ENCODE measurements around the gene HPSE2. TPM values are rescaled to one million over a fixed set of nuclear protein-coding genes. Genes with fewer than 3 reads are reported as not detected.
A peak's percentile ranks its signal among the peaks of the same experiment; 100 is the strongest.

The HPSE2 gene
- total and polyA plus RNA-seq, 2 experiments from 2014 or later: not detected

GRCh38 chr10:98624963-98625362 lies 610.7 kb downstream of the HPSE2 start:
- in situ Hi-C loops (cut with MboI): no loop called here
- 31 to 36% methylated on average over 2 of the region's 2 CpGs for WGBS, 2 experiments (ENCODE audit: low coverage in 1 of 2, low lambda C conversion rate in 2 of 2, missing lambda C conversion rate in 2 of 2)

DNA sequence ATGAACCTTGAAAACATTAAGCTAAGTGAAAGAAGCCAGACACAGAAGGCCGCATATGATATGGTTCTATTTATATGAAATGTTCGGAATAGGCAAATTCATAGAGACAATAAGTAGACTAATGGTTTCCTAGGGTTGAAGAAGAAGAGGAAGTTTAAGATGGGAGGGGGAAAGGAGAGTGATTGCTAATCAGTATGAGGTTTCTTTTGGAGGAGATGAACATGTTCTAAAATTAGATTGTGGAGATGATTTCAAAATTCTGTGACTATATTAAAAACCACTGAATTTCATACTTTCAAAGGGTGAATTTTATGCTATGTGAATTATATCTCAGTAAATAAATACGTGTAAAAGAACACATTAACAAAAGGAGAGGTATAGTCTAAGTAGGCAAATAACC lies 612.5 kb downstream of the HPSE2 start:
- no peaks in the 10 kb centered on the region for H3K9me2 ChIP-seq (ENCODE audit: insufficient read depth)
- no peaks in the 10 kb centered on the region for H3K36me3 ChIP-seq (ENCODE audit: low read depth)
- TF ChIP-seq EZH2 (IDR thresholded peaks at IDR 0.05; ENCODE audit: insufficient read depth, poor library complexity, severe bottlenecking) (no peak), EZH2phosphoT487 (IDR thresholded peaks at IDR 0.05; ENCODE audit: insufficient read depth, low read depth) (no peak)
- no peaks in the 10 kb centered on the region for H3K9me3 ChIP-seq (ENCODE audit: low read depth)
- no peaks in the 10 kb centered on the region for H3K79me2 ChIP-seq (ENCODE audit: insufficient read depth)
- peaks cover 8% of the 10 kb centered on the region; the same call in 1 of the 2 replicates for H3K4me1 ChIP-seq (ENCODE audit: insufficient read depth)
- H3K4me3 ChIP-seq: no peak overlapping the region
- H2AFZ ChIP-seq: no peak overlapping the region
- in situ Hi-C loops (cut with MboI): no loop called here
- no peaks in the 10 kb centered on the region for H3K27me3 ChIP-seq (replicated peaks; ENCODE audit: insufficient read depth)
- H3F3A ChIP-seq (ENCODE audit: insufficient read depth): peaks cover 12% of the 10 kb centered on the region
- no peaks in the 10 kb centered on the region for H4K20me1 ChIP-seq (ENCODE audit: insufficient read depth)
- DNase-seq: no peak
- WGBS, 2 experiments (ENCODE audit: low coverage in 1 of 2, low lambda C conversion rate in 2 of 2, missing lambda C conversion rate in 2 of 2): 84 to 85% methylated on average over 3 of the region's 3 CpGs
- no peak overlapping the region for H3K4me2 ChIP-seq (ENCODE audit: unreplicated experiment)
- no peak overlapping the region for H3K9ac ChIP-seq
- H3K27ac ChIP-seq: no peak overlapping the region

More at GRCh38 chr10:98624963-98625362, 610.7 kb downstream of the HPSE2 start:
- Histone ChIP-seq H3F3A (ENCODE audit: insufficient read depth) (no peaks in the 10 kb centered on the region), H3K4me3 (no peak overlapping the region), H3K9ac (no peak overlapping the region), H3K9me2 (ENCODE audit: insufficient read depth) (no peaks in the 10 kb centered on the region), H2AFZ (no peak overlapping the region), H3K4me2 (ENCODE audit: unreplicated experiment) (no peak overlapping the region), H3K36me3 (ENCODE audit: low read depth) (no peaks in the 10 kb centered on the region), H3K27ac (no peak overlapping the region), H3K79me2 (ENCODE audit: insufficient read depth) (no peaks in the 10 kb centered on the region), H3K4me1 (ENCODE audit: insufficient read depth) (no peaks in the 10 kb centered on the region), H3K27me3 (replicated peaks; ENCODE audit: insufficient read depth) (no peaks in the 10 kb centered on the region), H4K20me1 (ENCODE audit: insufficient read depth) (no peaks in the 10 kb centered on the region), H3K9me3 (ENCODE audit: low read depth) (no peaks in the 10 kb centered on the region)
- no peak for DNase-seq
- TF ChIP-seq EZH2 (IDR thresholded peaks at IDR 0.05; ENCODE audit: insufficient read depth, poor library complexity, severe bottlenecking) (no peak), EZH2phosphoT487 (IDR thresholded peaks at IDR 0.05; ENCODE audit: insufficient read depth, low read depth) (no peak)

DNA sequence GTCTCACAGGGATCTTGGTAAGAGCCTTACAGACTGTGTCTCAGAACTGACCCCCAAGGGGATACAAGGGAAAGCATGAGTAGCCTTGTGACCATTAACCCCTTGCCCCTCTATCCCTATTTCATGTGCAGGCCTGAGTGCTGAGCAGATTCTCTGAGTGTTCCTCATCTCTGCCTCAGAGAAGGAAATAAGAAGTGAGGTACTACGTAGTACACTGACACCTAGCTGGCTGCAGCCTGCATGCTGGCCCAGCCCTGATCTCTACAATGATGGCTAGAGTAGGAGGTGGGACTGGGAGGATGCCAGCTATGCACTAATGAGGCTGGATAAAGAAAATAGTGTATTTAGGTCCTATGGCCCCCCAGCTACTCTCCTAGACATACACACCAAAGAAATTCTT lies 614.0 kb downstream of the HPSE2 start:
- no peak overlapping the region for H3K27ac ChIP-seq
- DNase-seq: no peak
- H3K4me1 ChIP-seq (ENCODE audit: insufficient read depth): peaks cover 8% of the 10 kb centered on the region; the same call in 1 of the 2 replicates
- no peaks in the 10 kb centered on the region for H3K27me3 ChIP-seq (replicated peaks; ENCODE audit: insufficient read depth)
- no peaks in the 10 kb centered on the region for H3K9me2 ChIP-seq (ENCODE audit: insufficient read depth)
- peaks cover 12% of the 10 kb centered on the region for H3F3A ChIP-seq (ENCODE audit: insufficient read depth)
- no peak overlapping the region for H2AFZ ChIP-seq
- H3K9me3 ChIP-seq (ENCODE audit: low read depth): no peaks in the 10 kb centered on the region
- no peak overlapping the region for H3K4me3 ChIP-seq
- 93 to 95% methylated on average over 1 of the region's 1 CpG for WGBS, 2 experiments (ENCODE audit: low coverage in 1 of 2, low lambda C conversion rate in 2 of 2, missing lambda C conversion rate in 2 of 2)
- TF ChIP-seq EZH2phosphoT487 (IDR thresholded peaks at IDR 0.05; ENCODE audit: insufficient read depth, low read depth) (no peak), EZH2 (IDR thresholded peaks at IDR 0.05; ENCODE audit: insufficient read depth, poor library complexity, severe bottlenecking) (no peak)
- H3K36me3 ChIP-seq (ENCODE audit: low read depth): no peaks in the 10 kb centered on the region
- H3K4me2 ChIP-seq (ENCODE audit: unreplicated experiment): no peak overlapping the region
- H3K9ac ChIP-seq: no peak overlapping the region
- H4K20me1 ChIP-seq (ENCODE audit: insufficient read depth): no peaks in the 10 kb centered on the region
- in situ Hi-C loops (cut with MboI): no loop called here
- no peaks in the 10 kb centered on the region for H3K79me2 ChIP-seq (ENCODE audit: insufficient read depth)

- Histone ChIP-seq H4K20me1 (ENCODE audit: insufficient read depth) (no peaks in the 10 kb centered on the region), H3K27ac (no peak overlapping the region), H3K4me1 (ENCODE audit: insufficient read depth) (peaks cover 8% of the 10 kb centered on the region; the same call in 1 of the 2 replicates), H3K9ac (no peak overlapping the region), H3K4me2 (ENCODE audit: unreplicated experiment) (no peak overlapping the region), H3K36me3 (ENCODE audit: low read depth) (no peaks in the 10 kb centered on the region), H3K27me3 (replicated peaks; ENCODE audit: insufficient read depth) (no peaks in the 10 kb centered on the region), H3K79me2 (ENCODE audit: insufficient read depth) (no peaks in the 10 kb centered on the region), H2AFZ (no peak overlapping the region), H3F3A (ENCODE audit: insufficient read depth) (peaks cover 12% of the 10 kb centered on the region), H3K9me2 (ENCODE audit: insufficient read depth) (no peaks in the 10 kb centered on the region), H3K9me3 (ENCODE audit: low read depth) (no peaks in the 10 kb centered on the region), H3K4me3 (no peak overlapping the region)
- in situ Hi-C loops (cut with MboI): no loop called here
- DNase-seq: no peak
- 73 to 84% methylated on average over 2 of the region's 2 CpGs for WGBS, 2 experiments (ENCODE audit: low coverage in 1 of 2, low lambda C conversion rate in 2 of 2, missing lambda C conversion rate in 2 of 2)
- TF ChIP-seq EZH2phosphoT487 (IDR thresholded peaks at IDR 0.05; ENCODE audit: insufficient read depth, low read depth) (no peak), EZH2 (IDR thresholded peaks at IDR 0.05; ENCODE audit: insufficient read depth, poor library complexity, severe bottlenecking) (no peak)
Measured at GRCh38 chr10:98620503-98620902, 615.1 kb downstream of the HPSE2 start.

- Histone ChIP-seq H3K9me2 (ENCODE audit: insufficient read depth) (no peaks in the 10 kb centered on the region), H3K27me3 (replicated peaks; ENCODE audit: insufficient read depth) (no peaks in the 10 kb centered on the region), H3K36me3 (ENCODE audit: low read depth) (no peaks in the 10 kb centered on the region), H3F3A (ENCODE audit: insufficient read depth) (peaks cover 12% of the 10 kb centered on the region), H3K27ac (no peak overlapping the region), H3K9me3 (ENCODE audit: low read depth) (no peaks in the 10 kb centered on the region), H3K4me3 (no peak overlapping the region), H3K4me2 (ENCODE audit: unreplicated experiment) (no peak overlapping the region), H3K79me2 (ENCODE audit: insufficient read depth) (no peaks in the 10 kb centered on the region), H3K4me1 (ENCODE audit: insufficient read depth) (peaks cover 8% of the 10 kb centered on the region; the same call in 1 of the 2 replicates), H2AFZ (no peak overlapping the region), H4K20me1 (ENCODE audit: insufficient read depth) (no peaks in the 10 kb centered on the region), H3K9ac (no peak overlapping the region)
- in situ Hi-C loops (cut with MboI): no loop called here
- 36 to 48% methylated on average over 1 of the region's 1 CpG for WGBS, 2 experiments (ENCODE audit: low coverage in 1 of 2, low lambda C conversion rate in 2 of 2, missing lambda C conversion rate in 2 of 2)
- DNase-seq: peak; percentile 22
- TF ChIP-seq EZH2 (IDR thresholded peaks at IDR 0.05; ENCODE audit: insufficient read depth, poor library complexity, severe bottlenecking) (no peak), EZH2phosphoT487 (IDR thresholded peaks at IDR 0.05; ENCODE audit: insufficient read depth, low read depth) (no peak)
Measured at GRCh38 chr10:98619446-98619845, 616.2 kb downstream of the HPSE2 start.

All from GM23248 (cell line).